Keratinocyte (primary cell): Measurements from ENCODE around the gene PER2. TPM values are rescaled to one million over a fixed set of nuclear protein-coding genes. Genes with fewer than 3 reads are reported as not detected.

ENCODE experiments used
- DNase-seq: peaks from one replicate; pipeline ENCODE4 v3.0.0-alpha.2; 2011; ENCODE audit warnings: low read depth, missing footprints, low spot score
- FAIRE-seq: peaks from 2 replicates; lab custom pipeline; 2011; peaks lifted over from hg19 to GRCh38; lab: Jason Lieb, UNC
- H2AFZ ChIP-seq: 2 replicates; pipeline ENCODE4 v1.6.0; 2012; ENCODE audit warnings: low read length, control low read depth, inconsistent platforms; ENCODE audit not compliant: control insufficient read depth
- H3K27ac ChIP-seq: 2 replicates; pipeline ENCODE4 v1.5.1; 2011; ENCODE audit warnings: low read length; ENCODE audit not compliant: control insufficient read depth, insufficient read depth
- H3K27me3 ChIP-seq: 3 replicates; pipeline ENCODE4 v1.6.0; 2011; ENCODE audit warnings: low read length; ENCODE audit not compliant: control insufficient read depth, insufficient read depth; ENCODE audit errors: extremely low read depth
- H3K36me3 ChIP-seq, 2 experiments: 2 replicates in 1 of 2; 3 replicates in 1 of 2; pipeline ENCODE4 v1.5.1; 2011; ENCODE audit warnings: low read length in 2 of 2, mild to moderate bottlenecking in 1 of 2; ENCODE audit not compliant: control insufficient read depth in 2 of 2, insufficient read depth in 2 of 2; ENCODE audit errors: extremely low read depth in 1 of 2
- H3K4me1 ChIP-seq: 3 replicates; pipeline ENCODE4 v1.5.1; 2011; ENCODE audit warnings: low read length; ENCODE audit not compliant: control insufficient read depth, insufficient read depth; ENCODE audit errors: extremely low read depth
- H3K4me2 ChIP-seq: 3 replicates; pipeline ENCODE4 v1.6.0; 2011; ENCODE audit warnings: low read depth, low read length; ENCODE audit not compliant: control insufficient read depth, insufficient read depth; ENCODE audit errors: extremely low read depth
- H3K4me3 ChIP-seq, 3 experiments: fragments of 200-600 bp in 1 of 3; sonication (generic) in 1 of 3; 2 replicates in 2 of 3; 3 replicates in 1 of 3; pipeline ENCODE4 v1.5.1; 2011 to 2016; ENCODE audit warnings: low read length in 3 of 3, mild to moderate bottlenecking in 3 of 3, control low read depth in 2 of 3, inconsistent platforms in 1 of 3, low read depth in 1 of 3, mixed read lengths in 1 of 3, mixed run types in 1 of 3, moderate library complexity in 1 of 3; ENCODE audit not compliant: control insufficient read depth in 2 of 3, insufficient read depth in 2 of 3; ENCODE audit errors: extremely low read depth in 1 of 3
- H3K79me2 ChIP-seq: 2 replicates; pipeline ENCODE4 v1.6.0; 2012; ENCODE audit warnings: low read length; ENCODE audit not compliant: control insufficient read depth, insufficient read depth
- H3K9ac ChIP-seq: 3 replicates; pipeline ENCODE4 v1.6.0; 2011; ENCODE audit warnings: low read length; ENCODE audit not compliant: control insufficient read depth, insufficient read depth; ENCODE audit errors: extremely low read depth
- H3K9me1 ChIP-seq: 3 replicates; pipeline ENCODE4 v1.6.0; 2011; ENCODE audit warnings: low read length; ENCODE audit not compliant: control insufficient read depth, insufficient read depth; ENCODE audit errors: extremely low read depth
- H3K9me3 ChIP-seq: 2 replicates; pipeline ENCODE4 v1.5.1; 2012; ENCODE audit warnings: low read depth, low read length; ENCODE audit not compliant: control insufficient read depth
- H4K20me1 ChIP-seq: 3 replicates; pipeline ENCODE4 v1.6.0; 2011; ENCODE audit warnings: low read length; ENCODE audit not compliant: control insufficient read depth, insufficient read depth; ENCODE audit errors: extremely low read depth
- CTCF ChIP-seq, 3 experiments: IDR thresholded peaks in 1 of 3; conservative IDR thresholded peaks in 1 of 3; optimal IDR thresholded peaks in 1 of 3; 2 replicates in 2 of 3; 3 replicates in 1 of 3; pipeline versions ENCODE3 to v1.5.1; 2011; ENCODE audit warnings: low read length in 3 of 3, mild to moderate bottlenecking in 3 of 3, moderate library complexity in 2 of 3, control low read depth in 1 of 3, inconsistent platforms in 1 of 3; ENCODE audit not compliant: insufficient read depth in 2 of 3; ENCODE audit errors: extremely low read depth in 1 of 3
- EZH2 ChIP-seq: IDR thresholded peaks from one replicate; pipeline ENCODE4 v1.6.1; 2012; ENCODE audit warnings: inconsistent platforms, mild to moderate bottlenecking, low read length, moderate library complexity
- dilution Hi-C: fragments of 300-500 bp; cut with MboI; formaldehyde crosslinking; loops from one replicate; pipeline ENCODE4 v1.7.0; 2020; ENCODE audit warnings: low sequenced_read_pairs; ENCODE audit not compliant: extremely low pct_ligation_motif_present
- polyA plus RNA-seq, 5 experiments: library from polyadenylated mRNA; depleted of rRNA in 3 of 5; stranded (reverse) in 3 of 5; stranded (forward) in 1 of 5; unstranded in 1 of 5; fragments of >200 nt; gene quantifications; 1 replicate in 1 of 5; 2 replicates in 3 of 5; 3 replicates in 1 of 5; pipeline versions ENCODE4 v1.2.1 to v1.2.3, GENCODE V29; 2011 to 2012; ENCODE audit warnings: missing spikeins in 2 of 5, low read depth in 1 of 5, low replicate concordance in 1 of 5

PER2 gene
- polyA plus RNA-seq, 1 donor (not counting 4 experiments of a cell fraction or from before 2014, with no cell fraction given), result 1.6 TPM

- no peak overlapping the region for H3K9ac ChIP-seq
- FAIRE-seq, result no peak
- no peaks in the 10 kb centered on the region for H3K4me1 ChIP-seq
- H3K79me2 ChIP-seq, result no peaks in the 10 kb centered on the region
- no peak overlapping the region for H3K4me3 ChIP-seq
- no peak overlapping the region for H3K27ac ChIP-seq
- DNase-seq, result no peak
- H3K9me3 ChIP-seq, result no peaks in the 10 kb centered on the region
- H3K4me2 ChIP-seq, result no peak overlapping the region
- dilution Hi-C loops, result no loop called here
- no peaks in the 10 kb centered on the region for H3K36me3 ChIP-seq
- H2AFZ ChIP-seq, result no peak overlapping the region
- no peaks in the 10 kb centered on the region for H3K9me1 ChIP-seq
- H4K20me1 ChIP-seq, result no peaks in the 10 kb centered on the region
- no peak for TF ChIP-seq CTCF (optimal IDR thresholded peaks at IDR 0.05 in 1 of 3, IDR thresholded peaks at IDR 0.05 in 1 of 3, conservative IDR thresholded peaks at IDR 0.05 in 1 of 3; ENCODE audit: extremely low read depth in 1 of 3, insufficient read depth in 2 of 3, low read length in 3 of 3)
- no peak for TF ChIP-seq EZH2
- peaks cover 57% of the 10 kb centered on the region for H3K27me3 ChIP-seq
Measured at GRCh38 chr2:238236571-238236970, 51.8 kb downstream of the PER2 start.

GRCh38 chr2:238235856-238236255 is 52.6 kb downstream of the PER2 start:
- H3K27ac ChIP-seq, result no peak overlapping the region
- H4K20me1 ChIP-seq, result no peaks in the 10 kb centered on the region
- FAIRE-seq (no peak), DNase-seq (no peak)
- no peaks in the 10 kb centered on the region for H3K9me1 ChIP-seq
- no peak for TF ChIP-seq CTCF (optimal IDR thresholded peaks at IDR 0.05 in 1 of 3, IDR thresholded peaks at IDR 0.05 in 1 of 3, conservative IDR thresholded peaks at IDR 0.05 in 1 of 3; ENCODE audit: extremely low read depth in 1 of 3, insufficient read depth in 2 of 3, low read length in 3 of 3)
- no peak for TF ChIP-seq EZH2
- H3K4me2 ChIP-seq, result no peak overlapping the region
- H3K9me3 ChIP-seq, result no peaks in the 10 kb centered on the region
- peaks cover 58% of the 10 kb centered on the region for H3K27me3 ChIP-seq
- H2AFZ ChIP-seq, result no peak overlapping the region
- dilution Hi-C loops, result no loop called here
- no peak overlapping the region for H3K9ac ChIP-seq
- H3K4me1 ChIP-seq, result no peaks in the 10 kb centered on the region
- no peaks in the 10 kb centered on the region for H3K36me3 ChIP-seq
- H3K4me3 ChIP-seq, result no peak overlapping the region
- H3K79me2 ChIP-seq, result no peaks in the 10 kb centered on the region
